Glomerular visceral epithelial cell (primary cell): ENCODE results near the gene UNC5B.
A peak's percentile ranks its signal among the peaks of the same experiment; 100 is the strongest.

Source experiments
- DNase-seq: peaks from one replicate; pipeline ENCODE4 v3.0.0-alpha.2; 2016; ENCODE audit errors: extremely low spot score

Gene UNC5B

DNA sequence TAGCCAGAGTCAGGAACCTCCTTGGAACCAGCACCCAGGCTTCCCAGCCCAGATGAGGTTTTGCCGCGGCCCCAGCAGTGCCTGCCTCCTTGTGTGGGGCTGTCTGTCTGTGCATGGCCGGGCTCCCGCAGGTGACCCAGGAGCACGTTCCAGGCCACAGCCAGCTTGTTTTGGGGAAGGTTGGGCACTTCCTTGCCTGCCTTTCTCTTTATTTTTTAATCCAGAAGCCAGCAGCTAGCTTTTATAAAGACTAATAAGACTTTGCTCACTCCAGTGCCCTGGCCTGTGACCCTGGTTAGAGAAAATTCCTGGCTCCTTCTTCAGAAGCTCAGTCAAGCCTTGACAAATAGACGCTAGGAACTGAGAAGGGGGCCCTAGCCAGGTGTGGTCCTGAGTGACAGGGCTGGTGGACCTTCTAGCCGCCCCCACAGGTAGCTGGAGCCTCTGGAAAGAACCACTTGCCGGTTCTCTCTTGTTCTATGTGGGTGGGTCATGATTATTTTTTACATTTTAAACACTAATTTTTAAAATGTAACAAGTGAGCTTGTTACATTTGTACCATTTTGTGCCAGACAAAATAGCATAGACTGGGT, 107.5 kb downstream of the UNC5B start:
- DNase-seq = no peak

DNA sequence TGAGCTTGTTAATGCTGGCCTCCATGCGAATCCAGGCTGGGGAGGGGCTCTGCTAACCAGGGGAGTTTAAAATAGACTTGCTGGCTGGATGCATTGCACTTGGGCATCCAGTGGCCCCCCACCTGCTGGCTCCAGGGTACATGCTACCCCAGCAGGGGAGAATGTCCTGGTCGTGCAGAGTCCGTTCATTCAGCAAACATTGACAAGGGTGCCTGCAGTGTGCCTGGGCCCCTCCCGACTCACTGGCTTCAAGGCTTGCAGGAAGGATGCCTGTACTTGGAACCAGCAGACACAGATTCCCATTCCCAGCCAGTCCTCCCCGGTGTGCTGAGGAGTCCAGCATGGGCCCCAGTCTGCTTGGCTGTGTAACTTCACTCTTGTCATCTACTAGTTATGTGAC, 108.2 kb downstream of the UNC5B start:
- DNase-seq = no peak

GRCh38 chr10:71321386-71321785, 109.0 kb downstream of the UNC5B start:
- no peak for DNase-seq

DNA sequence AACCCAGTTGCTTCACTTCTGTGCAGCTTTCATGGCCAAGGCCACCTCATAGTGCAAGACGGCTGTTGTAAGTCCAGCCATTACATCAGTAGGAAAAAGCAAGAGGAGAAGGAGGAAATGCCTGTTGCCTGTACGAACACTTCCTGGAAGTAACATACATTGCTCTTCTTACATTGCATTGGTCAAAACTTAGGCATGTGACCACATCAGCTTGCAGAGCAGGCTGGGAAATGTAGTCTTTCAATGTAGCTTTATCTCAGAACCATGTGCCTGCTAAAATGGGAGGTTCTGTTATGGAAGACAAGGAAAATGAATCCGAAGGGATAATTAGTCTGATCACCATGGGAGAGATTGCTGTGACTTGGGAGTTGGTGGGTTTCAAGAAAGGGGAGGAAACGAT, 111.0 kb downstream of the UNC5B start:
- DNase-seq = no peak

DNA sequence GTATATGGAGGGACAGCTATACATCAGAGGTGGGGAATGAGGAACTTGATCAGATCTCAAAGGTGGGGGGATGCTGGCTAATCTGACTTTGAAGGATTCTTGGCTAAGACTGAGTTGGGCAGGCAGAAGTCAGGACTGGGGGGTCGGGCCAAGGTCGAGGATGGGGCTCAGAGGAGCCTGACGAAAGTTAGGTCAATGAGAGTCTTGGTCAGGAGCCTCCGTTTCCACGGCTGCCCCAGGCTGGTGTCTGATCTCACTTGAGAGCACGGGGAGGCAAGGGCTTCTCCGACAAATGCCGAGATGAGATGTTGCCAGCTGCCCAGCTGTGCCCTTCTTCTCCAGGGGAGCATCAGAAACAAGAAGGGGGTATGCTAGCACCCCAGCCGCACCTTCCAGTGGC, 112.4 kb downstream of the UNC5B start:
- no peak for DNase-seq

- DNase-seq = no peak
These were observed 112.9 kb downstream of the UNC5B start for GRCh38 chr10:71325267-71325666.

DNA sequence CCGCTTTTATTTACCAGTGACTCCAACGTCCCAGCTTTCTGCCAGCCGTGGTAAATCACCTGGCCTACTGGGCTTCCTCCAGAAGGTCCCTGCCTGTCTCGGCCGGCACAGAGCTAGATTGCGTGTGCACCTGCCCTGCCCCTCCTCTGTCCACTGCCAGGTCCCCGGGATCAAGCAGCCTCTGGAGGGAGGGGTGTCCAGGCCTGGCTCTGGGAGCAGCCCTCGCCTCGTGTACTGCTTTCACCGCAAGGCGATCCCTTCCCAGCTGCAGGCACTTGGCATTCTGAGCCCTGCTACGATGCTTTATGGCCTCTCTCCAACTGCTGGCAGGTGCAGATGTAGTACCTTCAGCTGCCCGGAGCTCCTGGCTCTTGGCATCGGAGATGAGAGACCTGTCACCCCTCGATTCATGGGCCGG, 114.1 kb downstream of the UNC5B start:
- no peak for DNase-seq

DNA sequence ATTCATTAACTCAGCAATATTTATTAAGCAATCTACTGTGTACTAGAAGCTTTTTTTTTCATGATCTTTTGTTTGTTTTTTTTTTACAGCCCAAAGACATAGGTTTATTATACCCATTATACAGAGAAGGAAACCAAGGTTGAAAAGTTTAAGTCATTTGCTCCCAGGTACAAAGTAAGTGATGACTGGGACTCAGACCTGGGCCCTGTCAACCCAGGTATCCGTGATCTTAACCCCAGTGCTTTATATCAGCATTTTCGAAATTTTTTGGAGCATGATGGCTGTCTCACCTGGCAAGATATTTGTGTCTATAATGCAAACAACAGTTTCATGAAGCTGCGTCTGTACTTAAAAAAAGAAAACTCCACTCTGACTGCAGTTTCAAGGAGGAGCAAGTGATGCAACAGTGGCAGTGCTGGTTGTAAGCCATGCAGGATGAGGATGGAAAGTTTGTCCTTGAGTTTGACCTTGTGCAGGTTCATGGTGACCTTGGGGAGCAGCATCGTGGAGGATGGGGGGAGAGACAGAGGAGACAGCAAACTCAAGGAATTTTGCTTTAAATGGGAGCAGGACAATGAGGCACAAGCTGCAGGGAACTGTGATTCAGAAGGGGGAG, 118.5 kb downstream of the UNC5B start:
- DNase-seq = no peak

DNA sequence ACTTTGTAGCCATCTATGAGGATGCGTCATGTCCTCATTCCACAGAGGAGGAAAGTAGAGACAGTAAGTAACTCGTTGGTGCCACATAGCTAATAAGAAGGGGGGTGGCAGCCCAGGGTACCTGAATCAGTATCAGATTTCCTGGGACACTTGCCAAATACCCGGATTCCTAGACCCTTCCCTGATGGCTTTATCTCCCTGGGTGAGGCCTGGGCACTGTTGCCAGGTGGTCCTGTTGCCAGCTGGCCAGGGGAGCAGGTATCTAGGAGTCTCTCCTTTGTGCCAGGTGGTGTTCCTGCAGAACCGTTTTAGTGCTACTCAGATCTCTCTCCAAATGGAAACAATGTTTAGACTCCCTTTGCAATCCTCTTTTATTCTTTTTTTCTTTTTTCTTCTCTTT, 119.4 kb downstream of the UNC5B start:
- DNase-seq = no peak

DNA sequence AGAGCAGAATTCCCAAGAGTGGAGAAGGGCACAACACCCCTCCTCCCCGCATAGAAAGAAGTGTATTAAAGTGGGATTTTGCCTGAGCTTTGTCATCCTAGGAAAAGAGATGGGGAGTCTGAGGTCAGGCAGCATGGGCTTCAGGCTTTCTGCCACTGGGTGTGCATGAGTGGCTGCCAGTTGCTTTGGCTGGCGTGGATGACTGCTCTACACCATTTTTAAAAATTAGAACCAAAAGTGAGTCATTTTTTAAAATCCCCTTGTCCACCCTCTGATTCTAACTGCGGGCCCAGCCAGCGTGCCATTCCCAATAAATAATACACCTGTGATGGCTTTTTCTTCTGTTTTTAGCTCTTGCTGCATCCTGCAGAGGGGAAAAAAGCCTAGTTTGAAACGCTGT, 120.1 kb downstream of the UNC5B start:
- DNase-seq = peak; percentile 13

DNA sequence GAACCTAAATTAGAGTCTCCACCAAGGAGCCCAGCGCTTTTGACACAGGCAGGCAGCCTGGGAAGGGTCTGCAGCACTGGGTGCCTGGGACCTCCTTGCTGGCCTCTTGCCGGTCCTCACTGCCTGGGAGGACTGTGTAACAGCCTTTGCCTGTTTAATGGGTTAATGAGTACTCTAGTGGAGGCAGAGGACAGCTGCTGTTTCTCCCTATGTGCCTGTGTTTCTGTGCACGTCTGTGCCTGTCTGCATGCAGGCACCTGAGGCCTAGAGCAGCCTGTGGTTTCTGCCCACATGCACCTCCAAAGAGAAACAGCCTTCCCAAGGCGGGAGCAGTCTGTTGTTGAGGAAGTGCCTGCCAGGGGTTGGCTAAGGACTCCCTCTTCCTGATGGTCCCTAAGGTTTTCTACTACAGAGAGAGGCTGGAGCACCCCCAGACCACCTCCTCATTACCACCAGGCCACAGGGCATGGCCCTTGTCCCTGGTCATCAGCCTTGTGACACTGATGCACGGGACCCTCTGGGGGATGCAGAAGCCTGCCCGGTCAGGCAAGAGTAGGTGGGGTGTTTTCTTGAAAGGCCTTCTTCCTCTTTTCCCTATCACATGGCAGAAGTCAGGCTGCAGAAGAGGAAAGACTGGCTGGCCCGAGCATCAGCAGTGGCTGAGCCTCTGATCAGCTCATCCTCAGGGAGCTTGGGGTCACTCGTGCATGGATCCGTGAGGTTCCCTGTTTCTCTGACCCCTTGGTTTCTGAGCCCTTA, 120.9 kb downstream of the UNC5B start:
- peak; percentile 17 for DNase-seq

DNA sequence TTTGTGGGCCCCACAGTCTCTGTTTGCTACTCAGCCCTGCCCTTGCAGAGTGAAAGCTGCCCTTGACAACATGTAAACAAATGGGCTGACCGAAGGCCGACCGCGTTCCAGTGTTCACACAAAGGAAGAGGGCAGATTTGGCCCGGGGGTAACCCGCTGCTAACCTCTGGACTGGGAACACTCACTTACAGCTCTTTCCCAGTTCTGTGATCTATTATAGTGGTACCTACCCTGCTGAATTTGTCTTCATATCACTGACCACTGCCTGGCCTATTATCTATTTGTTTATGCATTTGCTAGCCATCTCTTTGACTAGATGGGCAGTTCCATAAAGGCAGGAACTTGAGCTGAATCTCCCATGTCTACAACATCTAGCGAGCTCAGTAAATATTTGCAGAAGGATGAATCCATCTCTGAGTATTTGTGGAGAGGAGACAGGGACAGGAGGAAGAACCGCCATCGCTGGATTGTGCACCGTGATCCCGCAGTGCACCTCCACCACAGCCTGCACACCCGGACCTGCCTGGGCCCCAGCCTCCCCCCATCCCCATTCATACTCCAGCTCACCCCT, 121.9 kb downstream of the UNC5B start:
- no peak for DNase-seq

DNA sequence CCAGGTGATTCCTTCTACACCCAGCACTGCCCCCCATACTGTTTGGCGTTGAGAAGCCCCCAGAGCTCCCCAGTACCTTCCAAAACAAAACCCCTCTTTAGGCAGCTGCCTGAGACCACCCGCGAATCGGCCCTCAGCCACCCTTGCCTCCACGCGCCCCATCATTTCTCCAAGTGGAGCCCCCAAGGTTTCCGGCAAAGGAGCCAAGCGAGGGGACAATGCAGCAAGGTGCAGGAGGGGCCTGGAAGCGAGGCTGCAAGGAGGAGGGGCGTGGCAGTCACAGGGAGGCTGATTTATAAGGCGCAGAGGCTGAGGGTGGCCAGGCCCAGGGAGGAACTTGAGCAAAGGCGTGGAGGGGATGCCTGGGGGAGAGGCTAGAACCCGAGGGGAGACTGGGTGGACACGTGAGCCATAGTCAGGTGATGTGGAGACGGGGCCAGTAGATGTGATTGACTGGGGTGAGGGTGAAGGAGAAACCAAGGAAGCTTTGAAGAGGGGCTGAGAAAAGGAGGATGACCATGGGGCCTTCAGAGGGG, 122.9 kb downstream of the UNC5B start:
- DNase-seq = no peak

DNA sequence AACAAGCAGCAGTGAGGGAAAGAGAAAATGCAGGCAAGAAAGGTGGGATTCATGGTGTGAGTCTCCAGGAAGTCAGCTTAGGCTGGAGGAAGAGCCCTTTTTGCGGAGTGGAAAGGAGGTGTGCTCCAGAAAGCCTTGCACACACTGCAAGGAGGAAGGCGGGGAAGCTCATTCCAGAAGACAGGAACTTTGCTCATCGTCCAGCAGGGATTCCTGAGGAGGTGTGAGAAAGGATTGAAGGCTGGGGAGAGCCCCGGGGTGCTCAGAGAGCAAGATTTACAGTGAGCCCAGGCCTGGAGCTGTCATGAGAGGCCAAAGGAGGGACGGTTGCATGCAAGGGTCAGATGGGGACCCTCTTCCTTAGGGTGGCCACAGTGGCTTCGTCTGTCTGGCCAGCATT, 124.3 kb downstream of the UNC5B start:
- DNase-seq = no peak

GRCh38 chr10:71337219-71337701, 124.9 kb downstream of the UNC5B start:
- peak; percentile 63 for DNase-seq

GRCh38 chr10:71338728-71339495, 126.5 kb downstream of the UNC5B start:
- no peak for DNase-seq

DNA sequence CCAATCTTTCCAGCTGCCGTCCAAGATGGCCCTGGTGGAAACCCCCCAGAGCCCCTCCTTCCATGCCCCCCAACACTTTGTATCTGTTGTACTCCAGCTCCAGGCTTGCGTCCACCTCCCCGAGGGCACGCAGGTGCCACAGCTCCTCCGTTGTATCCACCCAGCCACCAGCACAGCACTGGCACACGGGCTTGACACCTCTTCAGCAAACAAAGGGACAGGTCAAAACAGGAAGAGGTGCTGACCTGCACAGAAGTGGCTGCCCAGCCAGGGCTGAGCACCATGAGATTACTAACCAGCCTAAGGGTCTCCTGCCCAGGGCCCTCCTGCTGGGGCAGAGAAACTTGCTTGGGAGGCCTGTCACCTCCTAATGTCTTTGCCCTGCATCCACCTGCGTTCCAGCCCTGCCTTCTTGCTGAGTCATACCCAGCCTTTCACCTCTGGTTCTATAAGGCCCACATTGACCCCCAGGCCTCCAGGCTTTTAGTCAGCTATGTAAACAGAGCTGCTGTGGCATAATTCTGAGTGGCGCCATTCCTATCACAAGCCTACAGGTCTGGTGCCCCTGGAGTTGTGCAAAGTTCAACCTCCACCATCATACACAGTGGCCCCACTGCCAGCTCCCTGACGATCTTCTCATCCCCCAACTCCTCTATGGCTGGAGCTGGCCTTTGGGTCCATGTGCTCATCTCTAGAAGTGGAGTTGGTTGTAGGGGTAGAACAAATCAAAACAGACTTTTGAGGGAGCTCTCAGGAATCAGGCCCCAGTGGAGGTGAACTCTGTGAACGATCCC, 127.6 kb downstream of the UNC5B start:
- peak; percentile 25 for DNase-seq

GRCh38 chr10:71342573-71343391, 130.4 kb downstream of the UNC5B start:
- no peak for DNase-seq

- DNase-seq = no peak
These were observed 131.0 kb downstream of the UNC5B start for GRCh38 chr10:71343392-71343773.
